GM21737 (cell line): ENCODE data around the gene LGALS3BP.

Experiments
- ATAC-seq: cut with Tn5 transposase; IDR thresholded peaks from one replicate; pipeline ENCODE4 v1.9.1; 2021; ENCODE audit warnings: mild to moderate bottlenecking, moderate library complexity; ENCODE audit not compliant: unreplicated experiment

LGALS3BP gene

DNA sequence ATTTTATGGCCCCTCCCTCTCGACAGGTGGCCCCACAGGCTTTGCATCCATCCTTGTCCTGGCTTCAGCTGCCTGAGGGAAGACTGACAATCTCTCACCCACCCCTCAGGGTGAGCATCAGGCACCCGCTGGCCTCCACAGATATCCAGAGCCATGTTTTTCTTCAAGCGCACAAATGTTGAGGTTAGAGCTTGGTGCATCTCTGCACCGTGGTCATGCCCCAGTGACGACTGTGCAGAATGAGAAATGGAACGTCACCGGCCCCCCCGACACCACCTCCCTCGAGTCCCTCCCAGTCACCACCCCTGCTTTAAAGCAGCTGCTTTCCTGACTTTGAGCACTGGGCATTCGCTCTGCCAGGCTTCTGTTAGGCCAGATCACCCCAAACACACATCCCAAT lies 34.8 kb downstream of the LGALS3BP start:
- ATAC-seq, result no peak

DNA sequence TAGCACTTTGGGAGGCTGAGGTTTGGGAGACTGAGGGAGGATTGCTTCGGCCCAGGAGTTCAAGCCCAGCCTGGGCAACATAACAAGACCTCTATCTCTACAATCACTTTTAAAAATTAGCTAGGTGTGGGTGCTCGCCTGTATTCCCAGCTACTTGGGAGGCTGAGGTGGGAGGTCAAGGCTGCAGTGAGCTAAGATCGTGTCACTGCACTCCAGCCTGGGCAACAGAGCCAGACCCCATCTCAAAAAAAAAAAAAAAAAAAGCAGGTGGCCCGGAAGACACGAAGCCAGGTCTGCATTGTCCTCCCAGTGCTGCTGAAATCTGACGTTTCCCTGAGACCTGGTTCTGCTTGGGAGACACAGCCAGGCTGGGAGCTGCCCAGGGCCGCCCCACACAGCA lies 35.7 kb downstream of the LGALS3BP start:
- no peak for ATAC-seq

DNA sequence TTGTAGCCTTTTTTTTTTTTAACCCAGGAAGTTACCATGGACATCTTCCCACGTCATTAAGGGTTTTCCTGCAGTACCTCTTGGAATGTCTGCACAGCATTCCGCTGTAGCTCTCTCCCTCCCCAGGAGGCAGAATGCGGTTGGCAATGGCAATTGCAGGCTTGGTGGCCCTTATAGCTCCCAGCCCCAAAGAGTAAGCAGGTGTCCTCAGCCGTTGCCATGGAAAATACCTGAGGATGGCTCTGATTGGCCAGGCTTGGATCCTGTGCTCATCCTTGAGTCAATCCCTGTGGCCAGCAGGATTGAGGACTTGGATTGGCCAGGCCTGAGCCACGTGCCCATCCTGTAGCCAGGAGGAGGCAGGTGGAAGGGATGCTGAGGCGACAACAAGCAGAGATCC lies 39.0 kb downstream of the LGALS3BP start:
- no peak for ATAC-seq

DNA sequence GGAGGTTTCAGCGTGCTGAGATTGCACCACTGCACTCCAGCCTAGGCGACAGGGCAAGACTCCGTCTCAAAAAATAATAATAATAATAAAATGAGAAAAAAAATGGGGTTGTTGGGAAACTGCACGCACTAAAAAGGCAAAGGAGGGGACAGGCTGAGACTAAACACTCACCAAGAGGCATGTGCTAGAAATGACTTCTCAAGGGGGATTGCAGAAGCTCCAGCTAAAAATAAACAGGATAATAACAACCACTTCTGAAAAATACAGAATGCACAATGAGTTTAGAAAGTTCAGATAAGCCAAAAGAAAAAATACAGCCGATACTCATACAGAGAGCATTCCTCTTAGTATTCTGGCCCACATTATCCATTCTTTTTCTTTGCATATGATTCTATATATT lies 39.5 kb downstream of the LGALS3BP start:
- no peak for ATAC-seq

DNA sequence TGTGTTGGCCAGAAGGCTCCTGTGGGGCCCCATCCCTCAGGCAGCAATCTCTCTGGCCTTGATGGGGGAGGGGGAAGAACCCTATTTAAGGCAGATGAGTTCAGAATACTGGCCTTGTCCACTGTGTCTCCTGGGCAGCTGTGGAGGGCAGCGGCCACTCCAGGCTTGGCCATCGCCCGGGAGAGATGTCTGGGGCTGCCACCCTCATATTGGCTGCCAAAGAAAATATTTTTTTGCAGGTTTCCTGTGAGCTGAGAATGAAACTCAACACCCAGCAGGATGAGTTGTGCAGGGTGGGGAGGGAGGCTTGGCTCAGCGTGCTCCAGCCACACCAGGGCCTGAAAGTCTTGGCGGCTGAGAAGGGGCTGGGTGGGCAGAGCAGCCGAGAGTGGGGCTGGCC lies 40.1 kb downstream of the LGALS3BP start:
- ATAC-seq, result no peak

DNA sequence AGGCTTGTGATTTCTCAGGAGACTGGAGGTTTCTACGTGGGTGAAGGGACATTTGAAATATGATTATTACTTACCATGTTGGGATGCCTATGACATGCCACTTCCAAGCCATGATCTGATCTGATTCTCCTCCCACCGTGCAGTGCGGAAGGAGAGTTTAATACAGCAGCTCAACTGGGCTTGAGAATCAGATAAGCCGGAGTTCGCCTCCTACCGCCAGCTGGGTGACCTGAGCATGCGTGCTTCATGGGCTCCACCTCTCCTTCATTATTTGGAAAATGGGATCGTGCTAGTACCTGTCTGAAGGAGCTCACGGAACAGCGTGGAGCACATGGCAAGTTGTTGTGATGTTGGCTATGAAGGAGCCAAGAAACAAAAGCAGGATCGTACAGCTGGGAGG lies 42.2 kb downstream of the LGALS3BP start:
- no peak for ATAC-seq

DNA sequence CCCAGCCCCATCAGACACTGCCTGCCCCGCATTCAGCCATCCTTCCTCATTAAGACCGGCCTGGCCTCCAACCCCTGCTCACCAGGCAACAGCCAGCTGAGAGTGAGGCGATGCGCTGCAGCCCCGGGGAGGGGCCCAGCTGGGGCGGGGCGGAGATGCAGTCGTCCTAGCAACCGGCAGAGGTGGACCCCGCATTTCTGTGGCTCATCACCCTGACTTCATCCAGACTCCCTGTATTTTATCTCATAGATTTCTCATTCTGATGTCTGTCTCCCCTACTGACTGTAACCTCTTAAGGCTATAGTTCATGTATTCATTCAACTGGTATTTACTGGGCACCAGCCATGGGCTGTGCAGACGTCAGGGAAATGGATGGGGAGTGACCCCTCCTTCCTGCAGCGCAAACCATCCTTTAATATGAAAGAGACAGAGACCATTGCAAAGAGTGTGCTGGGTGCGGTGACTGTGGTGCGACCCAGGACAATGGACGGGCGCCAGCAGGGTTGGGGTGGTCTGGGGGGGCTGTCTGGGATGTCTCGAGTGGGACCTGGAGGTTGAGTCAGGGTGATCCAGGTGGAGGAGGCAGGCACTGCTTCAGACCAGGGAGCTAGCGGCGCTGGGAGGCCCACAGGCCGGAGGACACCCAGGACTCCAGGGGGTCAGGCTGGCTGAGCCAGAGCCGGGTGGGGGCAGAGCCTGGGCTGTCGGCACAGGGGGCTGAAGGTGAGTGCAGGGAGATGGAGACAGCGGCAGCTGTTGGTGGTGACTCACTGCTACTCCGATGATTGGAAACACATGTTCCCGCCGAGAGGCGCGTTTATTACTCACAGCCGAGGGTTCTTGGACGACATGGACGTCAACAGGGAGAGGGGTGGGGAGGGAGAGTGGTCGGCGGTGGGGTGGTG lies 44.1 kb downstream of the LGALS3BP start:
- no peak for ATAC-seq

DNA sequence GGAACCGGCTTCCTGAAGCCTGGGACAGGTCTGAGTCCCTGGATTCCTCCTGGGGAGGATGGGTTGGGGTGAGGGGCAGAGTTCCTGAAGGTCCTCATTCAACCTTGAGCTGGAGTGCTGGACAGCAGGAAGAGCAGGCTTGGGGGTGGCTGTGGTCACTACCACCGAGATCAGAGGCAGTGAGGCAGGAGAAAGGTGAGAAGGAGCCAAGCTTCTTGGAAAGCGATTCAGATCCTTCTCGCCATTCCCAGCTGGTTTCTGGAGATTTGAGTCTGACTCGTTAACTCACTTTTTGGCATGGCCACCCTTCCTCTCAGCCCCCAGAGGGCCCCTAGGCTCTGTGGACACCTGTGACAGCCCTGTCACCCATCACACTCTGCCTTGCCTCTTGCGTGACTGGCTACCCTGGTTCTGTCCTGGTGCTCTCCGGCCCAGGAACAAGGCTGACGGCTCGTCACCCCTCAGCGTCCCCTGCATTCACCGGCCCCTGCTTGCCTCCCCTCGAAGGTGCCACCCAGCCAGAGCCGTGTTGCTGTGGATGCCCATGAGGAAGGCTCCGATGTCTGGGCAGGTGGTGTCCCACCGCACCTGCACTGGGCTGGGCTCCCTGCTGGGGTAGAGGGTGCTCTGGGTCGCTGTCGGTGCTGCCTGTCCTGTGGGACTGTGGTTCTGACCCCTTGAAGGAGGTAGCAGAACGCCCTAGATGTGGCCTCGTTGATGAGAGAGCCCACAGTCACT lies 44.9 kb downstream of the LGALS3BP start:
- ATAC-seq, result no peak

DNA sequence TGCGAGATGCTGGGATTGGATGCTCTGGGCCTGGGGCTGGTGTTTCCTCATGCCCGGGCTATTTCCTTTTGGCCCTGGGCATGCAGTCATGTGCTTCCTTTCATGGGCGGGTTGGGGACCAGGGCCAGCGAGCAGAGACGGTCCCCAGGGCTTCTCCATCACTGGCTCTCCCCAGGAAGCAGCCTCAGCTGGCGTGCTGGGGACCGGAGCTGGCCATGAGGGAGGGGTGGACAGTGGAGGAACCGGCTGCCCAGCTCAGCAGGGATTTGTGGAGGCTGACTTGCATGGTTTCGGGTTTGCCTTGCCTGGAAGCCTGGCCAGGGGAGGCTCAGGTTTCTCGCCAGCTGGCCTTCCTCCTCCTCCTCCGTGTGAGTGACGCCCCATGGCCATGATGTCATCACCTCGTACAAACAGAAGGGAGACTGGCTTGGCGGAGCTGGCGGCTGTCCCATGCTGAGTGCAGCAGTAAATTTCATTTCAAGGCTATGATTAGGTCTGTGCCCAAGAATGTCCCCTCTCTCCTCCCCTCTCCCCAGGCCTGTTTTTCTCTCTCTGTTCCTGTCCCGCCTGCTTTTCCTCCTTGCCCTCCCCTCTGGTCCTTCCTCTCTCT lies 45.7 kb downstream of the LGALS3BP start:
- ATAC-seq, result no peak

DNA sequence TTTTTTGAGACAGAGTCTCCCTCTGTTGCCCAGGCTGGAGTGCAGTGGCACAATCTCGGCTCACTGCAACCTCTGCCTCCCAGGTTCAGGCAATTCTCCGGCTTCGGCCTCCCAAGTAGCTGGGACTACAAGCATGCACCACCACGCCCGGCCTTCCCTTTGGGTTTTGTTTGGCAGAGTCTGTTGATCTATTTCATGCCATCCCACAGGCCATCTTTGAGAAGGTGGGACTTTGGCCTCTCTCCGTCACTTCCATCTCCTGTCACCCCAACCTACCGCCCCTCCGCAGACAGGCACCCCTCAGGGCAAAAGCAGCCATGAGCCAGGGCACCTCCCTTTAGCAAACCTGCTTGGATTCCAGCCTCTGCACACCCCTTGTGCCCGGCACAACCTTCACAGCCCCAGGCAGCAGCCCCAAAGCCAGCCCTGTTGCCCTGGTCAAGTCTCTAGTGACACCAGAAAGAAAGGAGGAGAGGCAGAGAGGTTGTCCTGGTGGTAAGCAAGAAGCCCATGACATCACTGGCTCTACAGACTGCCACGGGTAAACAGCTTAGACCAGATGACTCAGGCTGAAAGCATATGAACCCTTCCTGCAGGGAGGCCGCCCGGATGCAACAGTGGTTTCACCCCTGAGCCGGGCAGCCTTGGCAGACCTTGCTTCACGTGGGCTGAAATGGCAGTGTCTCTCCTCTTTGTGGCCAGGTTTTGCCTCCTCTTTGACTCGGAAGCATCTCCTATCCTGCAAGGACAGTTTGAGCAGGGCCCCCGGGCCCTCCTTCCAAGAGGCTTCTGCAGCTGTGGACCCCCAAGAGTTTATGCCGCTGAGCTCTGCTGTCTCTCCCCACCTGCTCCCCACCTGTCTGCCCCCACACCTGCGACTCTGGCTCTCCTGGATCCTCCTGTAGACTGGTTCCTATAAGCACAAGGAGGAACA lies 46.4 kb downstream of the LGALS3BP start:
- ATAC-seq, result no peak

DNA sequence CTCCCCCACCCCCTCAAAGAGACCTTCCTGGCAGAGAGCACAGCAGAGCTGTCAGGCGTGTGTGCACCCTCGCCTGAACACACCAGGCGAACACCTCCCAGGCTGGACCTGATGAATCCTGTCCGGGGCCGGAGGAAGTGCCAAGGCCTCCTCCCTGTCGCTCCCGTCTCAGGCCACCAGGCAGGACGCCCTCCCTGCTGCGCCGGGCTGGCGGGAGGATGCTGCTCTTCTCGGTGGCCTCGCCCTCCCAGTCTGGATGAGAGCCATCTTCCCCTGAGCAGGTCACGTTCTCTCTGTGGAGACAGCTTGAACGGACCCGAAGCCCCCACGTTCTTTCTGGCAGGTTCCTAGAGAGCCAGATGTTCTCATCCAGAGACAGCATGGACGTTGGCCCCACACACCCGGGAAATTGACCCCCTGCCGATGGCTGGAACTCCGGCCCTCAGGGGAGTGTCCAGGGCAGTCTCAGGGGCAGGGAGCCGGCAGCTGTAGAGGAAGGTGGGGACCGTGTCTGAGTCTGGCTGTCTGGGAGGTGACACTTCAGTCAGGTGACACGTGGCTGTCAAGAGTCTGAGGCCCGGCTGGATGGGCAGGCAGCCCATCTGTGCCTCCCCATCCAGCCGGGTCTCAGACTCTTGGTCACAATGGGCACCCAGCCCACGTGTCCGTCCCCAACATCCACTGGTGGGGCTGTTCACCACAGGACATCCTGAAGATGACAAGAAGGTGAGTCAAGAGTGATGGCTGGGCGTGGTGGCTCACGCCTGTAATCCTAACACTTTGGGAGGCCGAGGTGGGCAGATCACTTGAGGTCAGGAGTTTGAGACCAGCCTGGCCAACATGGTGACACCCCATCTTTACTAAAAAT lies 49.6 kb downstream of the LGALS3BP start:
- ATAC-seq, result no peak

DNA sequence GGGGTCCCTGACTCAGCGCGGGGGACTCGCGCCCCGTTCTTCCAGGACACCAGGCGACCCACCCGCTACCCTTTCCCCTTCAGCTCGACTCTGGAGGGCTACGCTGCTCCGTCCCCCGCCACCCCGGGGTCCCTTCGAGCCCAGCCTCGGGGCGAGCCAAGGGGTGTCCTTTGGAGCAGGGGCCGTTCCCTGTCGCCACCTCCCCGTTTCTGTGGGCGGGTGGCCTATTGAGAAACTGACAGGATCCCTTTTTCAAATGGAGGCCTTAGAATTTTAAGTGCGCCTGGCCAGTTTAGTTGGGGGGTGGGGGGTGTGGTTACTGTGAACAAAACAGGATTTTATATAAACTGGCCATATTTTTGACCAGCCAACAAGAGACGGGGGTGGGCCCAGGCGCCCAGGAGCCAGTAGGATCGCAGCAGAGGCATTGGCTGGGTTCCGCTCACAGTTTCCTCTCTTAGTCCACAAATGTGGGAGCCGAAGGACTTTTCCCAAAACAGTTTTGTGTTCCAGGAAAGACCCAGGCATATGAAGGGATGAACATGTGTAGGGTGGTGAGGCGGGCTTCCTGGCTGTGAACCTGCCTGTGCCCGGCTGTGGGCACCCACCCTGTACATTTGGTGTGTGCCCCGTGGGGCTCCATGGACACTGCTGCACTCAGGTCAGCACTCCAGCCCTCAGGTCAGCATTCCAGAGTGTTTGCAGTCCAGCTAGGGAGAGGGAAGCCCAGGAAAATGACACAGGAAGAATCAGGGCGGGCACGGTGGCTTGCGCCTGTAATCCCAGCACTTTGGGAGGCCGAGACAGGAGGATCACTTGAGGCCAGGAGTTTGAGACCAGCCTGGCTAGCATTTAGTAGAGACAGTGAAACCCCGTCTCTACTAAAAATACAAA lies 53.8 kb downstream of the LGALS3BP start:
- ATAC-seq, result no peak

DNA sequence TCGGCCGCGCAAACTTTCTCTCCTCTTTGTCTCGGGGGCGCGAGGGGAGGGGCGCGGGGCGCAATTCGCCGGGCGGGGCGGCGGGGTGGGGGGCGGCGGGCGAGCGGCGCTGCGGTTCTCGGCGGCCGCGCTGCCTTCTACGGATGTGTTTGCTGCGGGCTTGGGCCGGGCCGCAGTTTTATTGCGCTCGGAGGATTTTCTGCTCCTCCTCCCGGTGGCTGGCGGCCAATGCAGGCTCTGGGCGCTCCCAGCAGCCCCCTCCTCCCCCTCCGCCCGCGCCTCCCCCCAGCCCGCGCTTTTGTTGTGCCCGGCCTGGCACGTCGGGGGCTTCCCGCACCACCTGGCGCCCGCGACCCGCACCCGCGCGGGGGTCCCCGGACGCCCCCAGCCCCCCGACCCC lies 54.5 kb downstream of the LGALS3BP start, which contains the start of gene TIMP2:
TIMP2 (minus strand) TSS at position 154 of the 400 bp plus-strand sequence. CDS start 299 bp downstream, outside the sequence.
- ATAC-seq, result no peak

DNA sequence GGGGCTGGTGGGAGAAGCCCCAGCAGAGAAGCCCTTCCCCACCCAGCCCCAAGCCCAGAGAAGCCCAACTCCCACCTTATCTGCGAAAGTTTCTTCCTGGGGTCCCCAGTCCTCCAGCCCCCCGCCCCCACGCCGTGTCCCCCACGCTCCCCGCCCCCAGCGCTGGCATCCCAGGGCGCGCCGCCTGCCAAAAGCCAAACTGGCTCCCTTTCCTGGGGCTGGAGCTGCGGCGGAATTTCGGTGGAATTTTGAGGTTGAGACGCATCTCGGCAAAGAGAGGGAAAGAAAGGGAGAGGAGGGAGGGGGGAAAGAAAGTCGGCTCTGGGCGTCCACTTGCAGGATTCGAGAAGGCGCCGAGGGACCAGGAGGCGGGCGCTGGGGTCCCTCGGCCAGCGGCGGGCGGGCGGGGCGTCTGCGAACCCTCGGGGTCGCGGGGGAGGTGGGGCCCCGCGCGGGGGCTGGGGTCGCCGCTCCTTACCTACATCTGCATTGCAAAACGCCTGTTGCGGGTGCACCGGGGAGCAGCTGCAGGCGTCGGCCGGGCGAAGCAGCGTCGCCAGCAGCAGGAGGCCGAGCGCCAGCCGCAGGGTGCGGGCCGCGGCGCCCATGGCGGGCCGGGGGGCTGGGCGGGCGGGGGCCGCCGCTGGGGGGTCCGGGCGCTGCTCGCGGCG lies 55.1 kb downstream of the LGALS3BP start:
- ATAC-seq, result no peak

DNA sequence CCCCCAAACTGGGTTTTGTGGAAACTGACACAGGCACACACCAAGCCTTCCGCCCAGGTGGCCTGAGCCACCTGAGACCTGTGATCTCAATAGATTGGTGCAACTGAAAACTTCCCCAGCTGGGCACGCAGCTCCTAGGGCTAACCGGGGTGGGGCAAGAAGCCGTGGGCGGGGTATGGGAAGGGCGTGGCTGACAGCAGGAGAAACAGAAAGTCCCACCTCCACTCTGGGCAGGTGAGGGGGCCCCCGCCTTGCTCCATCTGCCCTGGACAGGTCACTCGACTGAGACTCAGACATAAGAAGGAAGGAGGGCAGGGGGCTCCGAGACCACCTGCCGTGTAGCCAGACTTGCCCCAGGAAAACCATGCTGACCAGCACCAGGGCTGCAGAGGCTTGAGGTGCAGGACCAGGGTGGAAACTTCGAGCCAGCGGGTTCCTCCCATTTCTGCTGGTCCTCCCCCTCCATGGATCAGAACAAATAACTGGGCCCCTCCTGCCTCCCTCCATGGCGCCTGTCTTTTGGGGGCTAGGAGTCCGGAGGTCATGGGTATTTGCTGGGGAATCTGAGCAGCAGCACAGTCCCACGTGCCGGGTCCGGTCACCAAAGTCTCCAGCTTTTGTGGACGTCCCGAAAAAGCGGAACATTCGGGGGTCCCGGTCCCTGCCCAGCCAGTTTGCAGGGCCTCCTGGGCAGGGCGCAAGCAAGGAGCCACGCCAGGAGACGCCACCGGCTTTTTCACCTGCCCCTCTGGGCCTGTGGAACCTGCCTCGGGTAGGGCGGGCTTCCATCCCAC lies 55.9 kb downstream of the LGALS3BP start:
- no peak for ATAC-seq

DNA sequence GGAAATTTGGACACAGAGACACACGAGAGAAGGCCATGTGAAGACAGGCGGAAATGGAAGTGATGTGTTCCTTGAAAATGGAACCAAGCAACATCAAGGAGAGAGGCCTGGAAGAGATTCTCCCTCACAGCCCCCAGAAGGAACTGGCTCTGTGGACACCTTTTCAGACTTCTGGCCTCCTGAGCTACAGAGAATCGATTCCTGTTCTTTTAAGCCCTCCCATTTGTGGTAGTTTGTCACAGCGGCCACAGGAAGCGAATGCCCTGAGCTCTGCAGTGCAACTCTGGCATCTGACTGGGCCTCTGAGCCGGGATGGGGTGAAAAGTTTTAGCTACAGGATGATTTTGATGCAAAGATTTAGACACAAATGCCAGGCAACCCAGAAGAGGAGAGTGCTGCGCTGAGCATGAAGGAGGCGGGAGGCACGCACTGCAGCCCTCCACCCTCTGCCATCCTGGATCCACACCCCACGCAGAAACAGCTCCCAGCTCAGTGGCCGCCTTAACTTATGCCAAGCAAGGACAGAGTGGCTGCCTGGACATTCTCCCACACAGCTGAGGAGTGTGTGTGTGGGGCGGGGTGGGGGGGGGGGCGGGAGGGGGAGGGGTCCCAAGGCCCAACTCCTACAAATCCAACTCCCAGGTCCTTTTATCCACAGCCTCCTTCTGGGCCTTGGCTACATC lies 56.8 kb downstream of the LGALS3BP start:
- ATAC-seq, result no peak
